Gastrocnemius medialis (tissue), 4 donors: ENCODE results near the gene EED. TPM values are rescaled to one million over a fixed set of nuclear protein-coding genes. Genes with fewer than 3 reads are reported as not detected.
A peak's percentile ranks its signal among the peaks of the same experiment; 100 is the strongest.

Experiments
- ATAC-seq, 2 donors: fragments of 150-250 bp; one replicate each; pipeline ENCODE4 v1.9.1; 2016
- DNase-seq, 2 donors: peaks; one replicate each; pipeline ENCODE4 v3.0.0-alpha.2; 2019
- H3K27ac ChIP-seq, 4 donors: fragments of 200-600 bp; sonication (generic); 1 replicate in 1 of 4; 2 replicates in 3 of 4; pipeline ENCODE4 v1.5.1; 2016 to 2018; ENCODE audit warnings: mild to moderate bottlenecking in 2 of 4, moderate library complexity in 1 of 4
- H3K27me3 ChIP-seq, 3 donors: fragments of 200-600 bp; sonication (generic) in 2 of 3; 1 replicate in 1 of 3; 2 replicates in 2 of 3; pipeline versions ENCODE4 v1.5.1 to v1.6.0; 2016 to 2019; ENCODE audit warnings: mild to moderate bottlenecking in 1 of 3, moderate library complexity in 1 of 3
- H3K36me3 ChIP-seq, 2 donors: fragments of 200-600 bp; sonication (generic) in 1 of 2; one replicate each; pipeline ENCODE4 v1.5.1; 2017 to 2018
- H3K4me1 ChIP-seq, 2 donors: fragments of 200-600 bp; sonication (generic) in 1 of 2; one replicate each; pipeline ENCODE4 v1.5.1; 2016 to 2017; ENCODE audit warnings: mild to moderate bottlenecking in 2 of 2
- H3K4me3 ChIP-seq, 4 donors: fragments of 200-600 bp; sonication (generic) in 3 of 4; 1 replicate in 1 of 4; 2 replicates in 3 of 4; pipeline ENCODE4 v1.5.1; 2016 to 2019; ENCODE audit warnings: mild to moderate bottlenecking in 2 of 4
- H3K9me3 ChIP-seq, 3 donors: fragments of 200-600 bp; sonication (generic) in 2 of 3; 1 replicate in 1 of 3; 2 replicates in 2 of 3; pipeline ENCODE4 v1.5.1; 2016 to 2019
- CTCF ChIP-seq, 5 experiments: fragments of 450-650 bp in 3 of 5; fragments of 200-600 bp in 2 of 5; sonication (generic) in 2 of 5; IDR thresholded peaks in 4 of 5; conservative IDR thresholded peaks in 1 of 5; 1 replicate in 4 of 5; 2 replicates in 1 of 5; pipeline ENCODE4 v1.5.1; 2016 to 2019; ENCODE audit warnings: antibody characterized with exemption in 5 of 5, mild to moderate bottlenecking in 3 of 5, moderate library complexity in 3 of 5
- POLR2A ChIP-seq, 2 donors: fragments of 450-650 bp; IDR thresholded peaks; one replicate each; pipeline ENCODE4 v1.6.1; 2017; ENCODE audit warnings: antibody characterized with exemption in 2 of 2, mild to moderate bottlenecking in 2 of 2, moderate library complexity in 2 of 2
- in situ Hi-C, 4 donors: fragments of 200-750 bp; cut with MboI; loops; one replicate each; pipeline versions ENCODE4 v1.15.0 to v1.8.0; 2017; ENCODE audit warnings: low sequenced_read_pairs in 4 of 4
- intact Hi-C: fragments of 100-400 bp; cut with DNase I; formaldehyde crosslinking; loops from one replicate; pipeline ENCODE4 v1.15.1; 2023; ENCODE audit warnings: low total_unique reads
- total RNA-seq, 4 donors: library from RNA; depleted of rRNA; stranded (reverse); fragments of >200 nt; gene quantifications; one replicate each; pipeline versions ENCODE4 v1.1.0 to v1.2.3, GENCODE V29; 2016

The EED gene
- total RNA-seq, 4 donors from 2014 or later, result 5.2 to 12.1 (median 8.5) TPM

GRCh38 chr11:86237267-86237804, 7.2 kb upstream of the EED start:
- no peak for TF ChIP-seq POLR2A (IDR thresholded peaks at IDR 0.05)
- TF ChIP-seq CTCF (IDR thresholded peaks at IDR 0.05 in 4 of 5, conservative IDR thresholded peaks at IDR 0.05 in 1 of 5), result no peak
- H3K27ac ChIP-seq, result no peak overlapping the region
- H3K36me3 ChIP-seq, result no peaks in the 10 kb centered on the region
- no peaks in the 10 kb centered on the region for H3K27me3 ChIP-seq
- DNase-seq, result no peak
- no peak for ATAC-seq
- in situ Hi-C loops (loop anchor here in 1 of 4 donors (25.0 kb wide), 1 partner anchor 625 kb away; no protein-coding TSS in a partner anchor), intact Hi-C loops (no loop called here)
- H3K4me3 ChIP-seq, result no peak overlapping the region
- no peaks in the 10 kb centered on the region for H3K4me1 ChIP-seq
- no peaks in the 10 kb centered on the region for H3K9me3 ChIP-seq

GRCh38 chr11:86240164-86240563, 4.4 kb upstream of the EED start:
- intact Hi-C loops (loop anchor here (5.0 to 10.0 kb wide), 4 partner anchors 173 to 715 kb away; partner anchors contain the start of genes FZD4, ME3 and PICALM), in situ Hi-C loops (loop anchor here in 1 of 4 donors (25.0 kb wide), 1 partner anchor 628 kb away; no protein-coding TSS in a partner anchor)
- ATAC-seq, result no peak
- no peaks in the 10 kb centered on the region for H3K9me3 ChIP-seq
- no peak overlapping the region for H3K4me3 ChIP-seq
- TF ChIP-seq POLR2A (IDR thresholded peaks at IDR 0.05) (no peak), CTCF (IDR thresholded peaks at IDR 0.05 in 4 of 5, conservative IDR thresholded peaks at IDR 0.05 in 1 of 5) (no peak)
- H3K36me3 ChIP-seq, result no peaks in the 10 kb centered on the region
- peaks cover 0 to 6% of the 10 kb centered on the region in 2 donors for H3K4me1 ChIP-seq
- DNase-seq, result no peak
- H3K27me3 ChIP-seq, result no peaks in the 10 kb centered on the region
- H3K27ac ChIP-seq, result no peak overlapping the region

- no peak for DNase-seq
- intact Hi-C loops, result loop anchor here (5.0 to 10.0 kb wide), 4 partner anchors 175 to 713 kb away; partner anchors contain the start of genes FZD4, ME3 and PICALM
- ATAC-seq, result no peak
- Histone ChIP-seq H3K4me3 (no peak overlapping the region), H3K27me3 (no peaks in the 10 kb centered on the region), H3K27ac (no peak overlapping the region), H3K9me3 (no peaks in the 10 kb centered on the region), H3K4me1 (peaks cover 14 to 19% of the 10 kb centered on the region in 2 donors), H3K36me3 (no peaks in the 10 kb centered on the region)
- TF ChIP-seq POLR2A (IDR thresholded peaks at IDR 0.05) (no peak), CTCF (IDR thresholded peaks at IDR 0.05 in 4 of 5, conservative IDR thresholded peaks at IDR 0.05 in 1 of 5) (no peak)
- in situ Hi-C loops, result loop anchor here in 1 of 4 donors (25.0 kb wide), 1 partner anchor 630 kb away; no protein-coding TSS in a partner anchor
Measured at GRCh38 chr11:86241956-86242535, 2.5 kb upstream of the EED start.

- no peaks in the 10 kb centered on the region for H3K9me3 ChIP-seq
- no peak for ATAC-seq
- DNase-seq, result no peak
- no peaks in the 10 kb centered on the region for H3K36me3 ChIP-seq
- peaks cover 15 to 32% of the 10 kb centered on the region in 2 donors for H3K4me1 ChIP-seq
- H3K27ac ChIP-seq, result peak overlapping the region in 2 of 4 donors; percentile 98 to 99
- in situ Hi-C loops, result loop anchor here in 1 of 4 donors (25.0 kb wide), 1 partner anchor 631 kb away; no protein-coding TSS in a partner anchor
- no peak for TF ChIP-seq CTCF (IDR thresholded peaks at IDR 0.05 in 4 of 5, conservative IDR thresholded peaks at IDR 0.05 in 1 of 5)
- H3K27me3 ChIP-seq, result no peaks in the 10 kb centered on the region
- H3K4me3 ChIP-seq, result no peak overlapping the region
- intact Hi-C loops, result loop anchor here (5.0 to 10.0 kb wide), 4 partner anchors 176 to 711 kb away; partner anchors contain the start of genes FZD4, ME3 and PICALM
Measured at GRCh38 chr11:86243396-86243795, 1.2 kb upstream of the EED start.
